NCI-H2081 treated with DMSO at 0.1 percent for 48 hours (cell line): ENCODE data around the gene FXYD3.
"Not testable (repeated sequence)": the region's sequence is repeated elsewhere in the genome, so short reads cannot be mapped to it uniquely, and the experiment has no call there.

Experiments used
- DNase-seq: peaks from one replicate; lab custom pipeline; 2025; lab: John Stamatoyannopoulos, UW

FXYD3 gene

GRCh38 chr19:35086455-35086854, 29.2 kb upstream of the FXYD3 start:
- DNase-seq: no peak

- no peak for DNase-seq
Observed at GRCh38 chr19:35087393-35087792, 28.2 kb upstream of the FXYD3 start.

- no peak for DNase-seq
Observed at GRCh38 chr19:35088131-35088913, 27.3 kb upstream of the FXYD3 start.

GRCh38 chr19:35089554-35089953, 26.1 kb upstream of the FXYD3 start:
- no peak for DNase-seq

- DNase-seq: no peak
Observed at GRCh38 chr19:35090160-35090505, 25.5 kb upstream of the FXYD3 start.

GRCh38 chr19:35090506-35091214, 25.0 kb upstream of the FXYD3 start:
- DNase-seq: no peak

GRCh38 chr19:35093430-35093829, 22.2 kb upstream of the FXYD3 start:
- DNase-seq: no peak

GRCh38 chr19:35093941-35094647, 21.5 kb upstream of the FXYD3 start:
- DNase-seq: no peak

- no peak for DNase-seq
Observed at GRCh38 chr19:35094656-35095055, 21.0 kb upstream of the FXYD3 start.

- DNase-seq: no peak
Observed at GRCh38 chr19:35095667-35096368, 19.8 kb upstream of the FXYD3 start.

GRCh38 chr19:35098413-35099049, 17.1 kb upstream of the FXYD3 start:
- DNase-seq: no peak

GRCh38 chr19:35099155-35099896, 16.3 kb upstream of the FXYD3 start:
- DNase-seq: no peak

GRCh38 chr19:35099897-35100275, 15.7 kb upstream of the FXYD3 start:
- DNase-seq: no peak

- no peak for DNase-seq
Observed at GRCh38 chr19:35100588-35101533, 14.8 kb upstream of the FXYD3 start.

GRCh38 chr19:35101949-35102348, 13.7 kb upstream of the FXYD3 start:
- not testable (repeated sequence) for DNase-seq

- DNase-seq: not testable (repeated sequence)
Observed at GRCh38 chr19:35103614-35104013, 12.0 kb upstream of the FXYD3 start.

- no peak for DNase-seq
Observed at GRCh38 chr19:35104361-35104760, 11.3 kb upstream of the FXYD3 start.

GRCh38 chr19:35105047-35105410, 10.6 kb upstream of the FXYD3 start:
- DNase-seq: no peak

GRCh38 chr19:35105411-35106290, 10.0 kb upstream of the FXYD3 start:
- no peak for DNase-seq
